ENCODE data around the gene SHANK1. TPM values are rescaled to one million over a fixed set of nuclear protein-coding genes. Genes with fewer than 3 reads are reported as not detected.
"Not testable (repeated sequence)": the region's sequence is repeated elsewhere in the genome, so short reads cannot be mapped to it uniquely, and the experiment has no call there.

Gene SHANK1
- total RNA-seq, 6 experiments from 2014 or later, result 0.07 to 0.62 (median 0.25) TPM; not detected in 2

GRCh38 chr19:50749490-50749889, 29.9 kb upstream of the SHANK1 start:
- TF ChIP-seq, protein P1, sequence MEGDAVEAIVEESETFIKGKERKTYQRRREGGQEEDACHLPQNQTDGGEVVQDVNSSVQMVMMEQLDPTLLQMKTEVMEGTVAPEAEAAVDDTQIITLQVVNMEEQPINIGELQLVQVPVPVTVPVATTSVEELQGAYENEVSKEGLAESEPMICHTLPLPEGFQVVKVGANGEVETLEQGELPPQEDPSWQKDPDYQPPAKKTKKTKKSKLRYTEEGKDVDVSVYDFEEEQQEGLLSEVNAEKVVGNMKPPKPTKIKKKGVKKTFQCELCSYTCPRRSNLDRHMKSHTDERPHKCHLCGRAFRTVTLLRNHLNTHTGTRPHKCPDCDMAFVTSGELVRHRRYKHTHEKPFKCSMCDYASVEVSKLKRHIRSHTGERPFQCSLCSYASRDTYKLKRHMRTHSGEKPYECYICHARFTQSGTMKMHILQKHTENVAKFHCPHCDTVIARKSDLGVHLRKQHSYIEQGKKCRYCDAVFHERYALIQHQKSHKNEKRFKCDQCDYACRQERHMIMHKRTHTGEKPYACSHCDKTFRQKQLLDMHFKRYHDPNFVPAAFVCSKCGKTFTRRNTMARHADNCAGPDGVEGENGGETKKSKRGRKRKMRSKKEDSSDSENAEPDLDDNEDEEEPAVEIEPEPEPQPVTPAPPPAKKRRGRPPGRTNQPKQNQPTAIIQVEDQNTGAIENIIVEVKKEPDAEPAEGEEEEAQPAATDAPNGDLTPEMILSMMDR (IDR thresholded peaks at IDR 0.05), result no peak
- no peak for TF ChIP-seq POLR2A (IDR thresholded peaks at IDR 0.05)
- ATAC-seq (no peak), DNase-seq (no peak)
- Histone ChIP-seq H3K27ac (no peak overlapping the region), H3K4me3 (no peak overlapping the region), H3K9me3 (no peaks in the 10 kb centered on the region), H3K27me3 (no peaks in the 10 kb centered on the region), H3K36me3 (no peaks in the 10 kb centered on the region), H3K4me1 (no peaks in the 10 kb centered on the region)
- 43% methylated on average over 6 of the region's 6 CpGs for WGBS (ENCODE audit: insufficient coverage, low coverage, low lambda C conversion rate, missing lambda C conversion rate)
- intact Hi-C loops (cut with DNase I), result no loop called here

DNA sequence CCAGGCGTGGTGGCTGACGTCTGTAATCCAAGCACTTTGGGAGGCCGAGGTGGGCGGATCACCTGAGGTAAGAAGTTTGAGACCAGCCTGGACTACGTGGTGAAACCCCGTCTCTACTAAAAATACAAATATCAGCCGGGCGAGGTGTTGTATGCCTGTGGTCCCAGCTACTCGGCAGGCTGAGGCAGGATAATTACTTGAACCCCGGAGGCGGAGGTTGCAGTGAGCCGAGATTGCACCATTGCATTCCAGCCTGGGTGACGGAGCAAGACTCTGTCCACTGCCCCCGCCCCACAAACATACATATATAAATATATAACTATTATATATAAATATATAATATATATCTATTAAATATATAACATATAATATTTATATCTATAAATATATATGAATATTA, 27.5 kb upstream of the SHANK1 start:
- H3K27me3 ChIP-seq; intact Hi-C loops (cut with DNase I); H3K4me1 ChIP-seq; H3K9me3 ChIP-seq; H3K36me3 ChIP-seq; DNase-seq; ATAC-seq; H3K27ac ChIP-seq; H3K4me3 ChIP-seq: not testable (repeated sequence)
- 80% methylated on average over 6 of the region's 14 CpGs for WGBS (ENCODE audit: insufficient coverage, low coverage, low lambda C conversion rate, missing lambda C conversion rate)

DNA sequence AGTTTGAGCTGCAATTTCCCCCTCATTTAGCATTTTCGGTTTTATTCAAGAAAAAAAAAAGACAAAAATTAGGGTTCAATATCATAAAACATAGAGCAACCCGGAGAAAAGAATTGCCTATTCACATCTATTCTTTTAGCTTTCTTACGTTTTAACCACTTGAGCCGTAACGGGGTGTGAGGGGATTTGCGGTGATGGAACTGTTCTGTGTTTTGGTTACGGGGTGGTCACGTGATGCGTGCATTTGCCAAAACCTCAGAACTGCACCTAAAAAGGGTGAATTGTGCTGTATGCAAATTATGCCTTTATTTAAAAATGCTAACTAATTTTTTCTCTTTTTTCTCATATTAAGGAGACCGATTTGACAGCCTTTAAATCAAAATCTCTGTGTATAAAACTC, 25.6 kb upstream of the SHANK1 start:
- intact Hi-C loops (cut with DNase I), result no loop called here
- no peaks in the 10 kb centered on the region for H3K27me3 ChIP-seq
- 53% methylated on average over 10 of the region's 10 CpGs for WGBS (ENCODE audit: insufficient coverage, low coverage, low lambda C conversion rate, missing lambda C conversion rate)

DNA sequence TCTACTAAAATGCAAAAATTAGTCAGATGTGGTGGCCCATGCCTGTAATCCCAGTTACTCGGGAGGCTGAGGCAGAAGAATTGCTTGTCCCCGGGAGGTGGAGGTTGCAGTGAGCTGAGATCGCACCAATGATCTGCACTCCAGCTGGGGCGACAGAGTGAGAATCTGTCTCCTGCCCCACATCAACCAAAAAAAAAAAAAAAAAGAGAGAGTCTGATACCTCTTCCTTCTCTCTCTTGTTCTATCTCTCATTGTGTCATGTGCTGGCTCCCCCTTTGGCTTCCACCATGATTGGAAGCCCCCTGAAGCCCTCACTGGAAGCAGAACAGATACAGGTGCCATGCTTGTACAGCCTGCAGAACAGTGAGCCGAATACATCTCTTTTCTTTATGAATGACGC, 23.9 kb upstream of the SHANK1 start:
- no peak overlapping the region for H3K4me3 ChIP-seq
- no peaks in the 10 kb centered on the region for H3K4me1 ChIP-seq
- H3K36me3 ChIP-seq, result no peaks in the 10 kb centered on the region
- H3K27ac ChIP-seq, result no peak overlapping the region
- 58% methylated on average over 4 of the region's 6 CpGs for WGBS (ENCODE audit: insufficient coverage, low coverage, low lambda C conversion rate, missing lambda C conversion rate)
- no peak for DNase-seq
- no peaks in the 10 kb centered on the region for H3K9me3 ChIP-seq
- no peaks in the 10 kb centered on the region for H3K27me3 ChIP-seq
- ATAC-seq, result no peak
- intact Hi-C loops (cut with DNase I), result no loop called here
- TF ChIP-seq POLR2A (IDR thresholded peaks at IDR 0.05), result no peak
- TF ChIP-seq, protein P1 (IDR thresholded peaks at IDR 0.05), result no peak

More for the DNA sequence above, 25.6 kb upstream of the SHANK1 start:
- no peak overlapping the region for H3K4me3 ChIP-seq
- H3K27ac ChIP-seq, result no peak overlapping the region
- no peak for ATAC-seq
- TF ChIP-seq, protein P1 (IDR thresholded peaks at IDR 0.05), result no peak
- TF ChIP-seq POLR2A (IDR thresholded peaks at IDR 0.05), result no peak
- no peaks in the 10 kb centered on the region for H3K4me1 ChIP-seq
- no peaks in the 10 kb centered on the region for H3K36me3 ChIP-seq
- no peak for DNase-seq
- H3K9me3 ChIP-seq, result no peaks in the 10 kb centered on the region

DNA sequence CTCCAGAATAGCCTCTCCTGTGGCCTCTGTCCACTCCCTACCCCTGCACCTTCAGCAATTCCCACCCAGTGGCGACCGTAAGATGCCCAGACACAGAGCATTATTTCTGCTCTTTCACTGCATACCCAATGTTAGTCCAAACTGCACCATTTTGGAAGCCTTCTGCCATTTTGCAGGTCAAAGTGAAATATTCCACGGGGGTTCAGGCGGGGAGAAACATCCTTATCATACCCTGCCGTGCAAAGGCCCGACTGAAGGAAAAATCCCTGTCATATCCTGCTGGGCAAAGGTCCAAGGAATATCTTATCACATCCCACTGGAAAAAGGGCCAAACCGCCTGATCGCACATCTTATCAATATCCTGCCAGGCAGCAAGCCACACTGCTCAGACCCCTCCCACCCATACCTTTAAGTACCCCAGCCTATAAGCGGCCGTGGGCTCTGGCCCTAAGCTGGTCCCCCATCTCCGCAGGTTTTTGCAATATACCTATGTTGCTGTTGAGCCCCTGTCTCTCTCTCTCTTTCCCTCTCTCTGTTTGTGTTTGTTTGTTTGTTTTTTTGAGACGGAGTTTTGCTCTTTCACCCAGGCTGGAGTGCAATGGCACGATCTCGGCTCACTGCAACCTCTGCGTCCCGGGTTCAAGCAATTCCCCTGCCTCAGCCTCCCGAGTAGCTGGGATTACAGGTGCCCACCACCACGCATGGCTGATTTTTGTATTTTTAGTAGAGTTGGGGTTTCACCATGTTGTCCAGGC, 21.8 kb upstream of the SHANK1 start:
- DNase-seq (no peak), ATAC-seq (peak in 1 of 4 donors; percentile 21)
- Histone ChIP-seq H3K4me1 (no peaks in the 10 kb centered on the region), H3K27me3 (no peaks in the 10 kb centered on the region), H3K36me3 (no peaks in the 10 kb centered on the region), H3K4me3 (no peak overlapping the region), H3K27ac (no peak overlapping the region), H3K9me3 (no peaks in the 10 kb centered on the region)
- 43% methylated on average over 16 of the region's 18 CpGs for WGBS (ENCODE audit: insufficient coverage, low coverage, low lambda C conversion rate, missing lambda C conversion rate)
- TF ChIP-seq, protein P1 (IDR thresholded peaks at IDR 0.05), result no peak
- no peak for TF ChIP-seq POLR2A (IDR thresholded peaks at IDR 0.05)
- intact Hi-C loops (cut with DNase I), result no loop called here
